ENCODE results near the gene ZNF684. TPM values are rescaled to one million over a fixed set of nuclear protein-coding genes. Genes with fewer than 3 reads are reported as not detected.

The ZNF684 gene
- total and polyA plus RNA-seq, 2 donors from 2014 or later: 9.5 to 10.2 TPM

DNA sequence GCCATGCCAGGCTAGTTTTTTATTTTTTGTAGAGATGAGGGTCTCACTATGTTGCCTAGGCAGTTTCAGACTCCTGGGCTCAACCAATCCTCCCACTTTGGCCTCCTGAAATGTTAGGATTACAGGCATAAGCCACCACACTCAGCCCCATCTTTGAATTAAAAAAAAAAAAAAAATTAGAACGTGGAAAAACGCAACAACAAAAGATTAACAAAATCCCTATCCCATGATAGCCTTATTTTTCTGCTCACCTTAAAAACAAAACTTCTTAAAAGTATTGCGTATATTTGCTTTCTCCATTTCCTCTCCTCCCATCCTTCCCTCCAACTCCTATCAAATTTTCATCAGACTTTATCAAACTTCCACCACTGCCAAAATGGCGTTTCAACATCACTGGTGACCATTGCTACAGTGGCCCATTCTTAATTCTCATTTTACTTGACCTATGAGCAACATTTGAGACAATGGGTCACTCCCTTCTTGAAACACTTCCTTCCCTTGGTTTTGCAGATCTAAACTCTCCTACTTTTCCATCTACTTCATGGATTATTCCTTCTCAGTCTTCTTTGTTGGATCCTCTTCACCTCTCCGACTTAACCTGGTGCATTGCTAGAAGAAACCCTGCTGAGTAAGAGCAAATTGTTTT, 579 bp upstream of the ZNF684 start:
- no peak for DNase-seq

DNA sequence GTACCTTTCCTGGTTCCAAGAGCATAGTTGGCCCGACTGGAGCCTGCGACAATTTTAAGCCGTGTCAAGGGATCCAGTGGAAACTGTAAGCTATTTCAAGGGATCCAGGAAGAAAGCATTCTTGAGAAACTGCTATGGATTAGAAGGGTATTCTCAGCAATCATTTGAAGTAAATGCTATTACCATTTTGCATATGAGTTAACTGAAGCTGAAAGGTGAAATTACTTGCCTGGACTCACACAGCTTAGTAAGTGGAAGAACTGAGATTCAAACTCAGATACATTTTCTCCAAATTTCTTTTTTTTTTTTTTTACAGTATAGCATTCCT, 589 bp downstream of the ZNF684 start:
- FAIRE-seq (no peak), DNase-seq (no peak)
- intact Hi-C loops (cut with DNase I): no loop called here
- Histone ChIP-seq H3K27me3 (ENCODE audit: control insufficient read depth, insufficient read depth, low read length) (no peaks in the 10 kb centered on the region), H3K36me3 (ENCODE audit: control insufficient read depth in 2 of 3, insufficient read depth in 3 of 3, low read length in 3 of 3) (no peaks in the 10 kb centered on the region), H3K4me3 (ENCODE audit: low read length in 3 of 3) (peak overlapping the region; percentile 91 to 98 (median 93)), H3K4me1 (ENCODE audit: control insufficient read depth in 2 of 3, insufficient read depth in 2 of 3, low read depth in 1 of 3, low read length in 3 of 3) (peaks cover 0 to 4% (median 0%) of the 10 kb centered on the region in 3 donors), H3K27ac (ENCODE audit: low read depth in 2 of 2, low read length in 2 of 2) (peak overlapping the region; percentile 75 to 80), H3K9ac (ENCODE audit: low read length in 3 of 3) (peak overlapping the region; percentile 1 to 64 (median 53)), H3K9me3 (ENCODE audit: control insufficient read depth in 2 of 3, insufficient read depth in 1 of 3, low read length in 3 of 3) (no peaks in the 10 kb centered on the region)
- TF ChIP-seq, protein P1, sequence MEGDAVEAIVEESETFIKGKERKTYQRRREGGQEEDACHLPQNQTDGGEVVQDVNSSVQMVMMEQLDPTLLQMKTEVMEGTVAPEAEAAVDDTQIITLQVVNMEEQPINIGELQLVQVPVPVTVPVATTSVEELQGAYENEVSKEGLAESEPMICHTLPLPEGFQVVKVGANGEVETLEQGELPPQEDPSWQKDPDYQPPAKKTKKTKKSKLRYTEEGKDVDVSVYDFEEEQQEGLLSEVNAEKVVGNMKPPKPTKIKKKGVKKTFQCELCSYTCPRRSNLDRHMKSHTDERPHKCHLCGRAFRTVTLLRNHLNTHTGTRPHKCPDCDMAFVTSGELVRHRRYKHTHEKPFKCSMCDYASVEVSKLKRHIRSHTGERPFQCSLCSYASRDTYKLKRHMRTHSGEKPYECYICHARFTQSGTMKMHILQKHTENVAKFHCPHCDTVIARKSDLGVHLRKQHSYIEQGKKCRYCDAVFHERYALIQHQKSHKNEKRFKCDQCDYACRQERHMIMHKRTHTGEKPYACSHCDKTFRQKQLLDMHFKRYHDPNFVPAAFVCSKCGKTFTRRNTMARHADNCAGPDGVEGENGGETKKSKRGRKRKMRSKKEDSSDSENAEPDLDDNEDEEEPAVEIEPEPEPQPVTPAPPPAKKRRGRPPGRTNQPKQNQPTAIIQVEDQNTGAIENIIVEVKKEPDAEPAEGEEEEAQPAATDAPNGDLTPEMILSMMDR (IDR thresholded peaks at IDR 0.05; ENCODE audit: borderline replicate concordance, extremely low read depth, insufficient read depth): no peak

More for the DNA sequence above, 579 bp upstream of the ZNF684 start:
- peaks cover 0 to 4% (median 0%) of the 10 kb centered on the region in 3 donors for H3K4me1 ChIP-seq (ENCODE audit: control insufficient read depth in 2 of 3, insufficient read depth in 2 of 3, low read depth in 1 of 3, low read length in 3 of 3)
- H3K36me3 ChIP-seq (ENCODE audit: control insufficient read depth in 2 of 3, insufficient read depth in 3 of 3, low read length in 3 of 3): no peaks in the 10 kb centered on the region
- no peaks in the 10 kb centered on the region for H3K27me3 ChIP-seq (ENCODE audit: control insufficient read depth, insufficient read depth, low read length)
- peak overlapping the region; percentile 91 to 98 (median 93) for H3K4me3 ChIP-seq (ENCODE audit: low read length in 3 of 3)
- H3K9ac ChIP-seq (ENCODE audit: low read length in 3 of 3): peak overlapping the region; percentile 53 to 64 (median 62)
- no peak for FAIRE-seq
- peak overlapping the region; percentile 74 to 80 for H3K27ac ChIP-seq (ENCODE audit: low read depth in 2 of 2, low read length in 2 of 2)
- intact Hi-C loops (cut with DNase I): no loop called here
- no peaks in the 10 kb centered on the region for H3K9me3 ChIP-seq (ENCODE audit: control insufficient read depth in 2 of 3, insufficient read depth in 1 of 3, low read length in 3 of 3)
- TF ChIP-seq, protein P1 (IDR thresholded peaks at IDR 0.05; ENCODE audit: borderline replicate concordance, extremely low read depth, insufficient read depth): no peak

DNA sequence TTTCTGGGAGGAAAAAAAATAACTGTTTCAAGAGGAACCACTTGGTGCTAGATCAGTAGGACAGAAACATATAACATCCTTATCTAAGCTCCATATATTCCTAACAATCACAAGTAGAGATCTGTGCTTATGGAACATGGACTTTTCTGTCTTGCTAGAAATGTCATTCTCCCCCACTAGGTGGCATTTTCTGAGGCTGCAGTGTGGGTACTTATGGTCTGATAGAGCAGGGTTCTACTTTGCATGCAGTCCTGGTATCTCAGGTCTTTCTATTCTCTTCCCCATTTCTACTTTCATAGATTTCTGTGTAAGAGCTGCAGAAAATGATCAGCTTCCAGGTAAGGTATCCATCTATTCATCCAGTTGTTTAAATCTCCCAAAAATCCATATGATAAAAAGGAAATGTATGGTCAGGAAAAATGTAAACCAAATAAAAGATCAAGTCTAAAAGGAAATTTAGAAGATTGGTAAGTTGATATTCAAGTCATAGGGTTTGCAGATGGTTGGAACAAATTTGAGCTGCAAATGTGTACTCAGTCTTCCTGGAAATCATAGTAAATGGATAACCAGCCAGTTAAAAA, 1.5 kb downstream of the ZNF684 start:
- H3K4me1 ChIP-seq (ENCODE audit: control insufficient read depth in 2 of 3, insufficient read depth in 2 of 3, low read depth in 1 of 3, low read length in 3 of 3): peaks cover 0 to 4% (median 0%) of the 10 kb centered on the region in 3 donors
- peak in 3 of 5 donors; percentile 14 to 59 (median 58) for DNase-seq
- H3K9ac ChIP-seq (ENCODE audit: low read length in 3 of 3): peak overlapping the region in 1 of 3 donors; percentile 7
- no peaks in the 10 kb centered on the region for H3K27me3 ChIP-seq (ENCODE audit: control insufficient read depth, insufficient read depth, low read length)
- H3K9me3 ChIP-seq (ENCODE audit: control insufficient read depth in 2 of 3, insufficient read depth in 1 of 3, low read length in 3 of 3): no peaks in the 10 kb centered on the region
- no peak for FAIRE-seq
- intact Hi-C loops (cut with DNase I): no loop called here
- H3K27ac ChIP-seq (ENCODE audit: low read depth in 2 of 2, low read length in 2 of 2): peak overlapping the region; percentile 56 to 66
- H3K4me3 ChIP-seq (ENCODE audit: low read length in 3 of 3): peak overlapping the region in 2 of 3 donors; percentile 91 to 98
- TF ChIP-seq, protein P1 (IDR thresholded peaks at IDR 0.05; ENCODE audit: borderline replicate concordance, extremely low read depth, insufficient read depth): peak; percentile 41
- no peaks in the 10 kb centered on the region for H3K36me3 ChIP-seq (ENCODE audit: control insufficient read depth in 2 of 3, insufficient read depth in 3 of 3, low read length in 3 of 3)
